Right lobe of liver (tissue), 6 donors: ENCODE results near the gene SEMA4C. TPM values are rescaled to one million over a fixed set of nuclear protein-coding genes. Genes with fewer than 3 reads are reported as not detected.
A peak's percentile ranks its signal among the peaks of the same experiment; 100 is the strongest.

ENCODE experiments used
- ATAC-seq, 4 donors: fragments of 200-7000 bp; cut with Tn5 transposase; one replicate each; pipeline ENCODE4 v1.9.1; 2020; ENCODE audit warnings: mild to moderate bottlenecking in 4 of 4, moderate library complexity in 4 of 4
- DNase-seq, 3 donors: peaks; one replicate each; pipeline ENCODE4 v3.0.0-alpha.2; 2020
- H3K27ac ChIP-seq, 3 donors: fragments of 200-600 bp; one replicate each; pipeline ENCODE4 v1.8.0; 2022
- H3K27me3 ChIP-seq, 2 donors: fragments of 200-600 bp; one replicate each; pipeline ENCODE4 v1.8.0; 2022
- H3K36me3 ChIP-seq, 4 donors: fragments of 200-600 bp; sonication (generic) in 1 of 4; one replicate each; pipeline versions ENCODE4 v1.5.1 to v1.8.0; 2017 to 2022; ENCODE audit warnings: control low read depth in 1 of 4
- H3K4me1 ChIP-seq, 4 donors: fragments of 200-600 bp; sonication (generic) in 1 of 4; one replicate each; pipeline versions ENCODE4 v1.5.1 to v1.8.0; 2017 to 2022; ENCODE audit warnings: control low read depth in 1 of 4
- H3K4me3 ChIP-seq, 3 donors: fragments of 200-600 bp; one replicate each; pipeline ENCODE4 v1.8.0; 2022
- H3K9me3 ChIP-seq, 4 donors: fragments of 200-600 bp; sonication (generic) in 1 of 4; one replicate each; pipeline versions ENCODE4 v1.5.1 to v1.8.0; 2017 to 2022; ENCODE audit warnings: control low read depth in 1 of 4
- POLR2A ChIP-seq: fragments of 450-650 bp; IDR thresholded peaks from one replicate; pipeline ENCODE4 v1.6.1; 2017; ENCODE audit warnings: antibody characterized with exemption, mild to moderate bottlenecking
- WGBS: methylation state at CpG from one replicate; pipeline ENCODE4 v1.1.6; 2018; ENCODE audit warnings: low coverage, low lambda C conversion rate; ENCODE audit not compliant: insufficient coverage; ENCODE audit errors: missing lambda C conversion rate; 5-methylcytosine and 5-hydroxymethylcytosine counted together
- intact Hi-C, 2 donors: fragments of 100-400 bp; cut with DNase I; formaldehyde crosslinking; loops; one replicate each; pipeline versions ENCODE4 v1.11.2 to v1.14.1; 2022
- total RNA-seq, 6 experiments: library from RNA; depleted of rRNA in 2 of 6; stranded (reverse); fragments of >200 nt in 2 of 6; fragmentation: NEBNext Ultra II Directional in 3 of 6; extraction: Animal tissue kit (Norgen Biotek cat#: 25700) in 3 of 6; gene quantifications; one replicate each; pipeline versions ENCODE4 v1.1.0 to v1.2.4, GENCODE V29; 2016 to 2023
- TF ChIP-seq, protein P1 (sequence below), 4 donors: fragments of 200-600 bp in 3 of 4; fragments of 450-650 bp in 1 of 4; IDR thresholded peaks; one replicate each; pipeline versions ENCODE4 v1.5.1 to v1.8.0; 2016 to 2022; ENCODE audit warnings: antibody characterized with exemption in 4 of 4, mild to moderate bottlenecking in 2 of 4
- donor health status: DM: no; HTN: yes; CAD: no.
- donor health status: DM: no; HTN: no; CAD: no.
- donor health status: DM: no; HTN: no; CAD: no.
- donor health status: DM: no; HTN: yes; CAD: no.
- donor health status: DM: no; HTN: yes; CAD: no.

The SEMA4C gene
- total RNA-seq, 6 experiments from 2014 or later: 11.9 to 18.9 (median 12.6) TPM

GRCh38 chr2:96815326-96816126, 54.4 kb downstream of the SEMA4C start:
- Histone ChIP-seq H3K36me3 (no peaks in the 10 kb centered on the region), H3K27me3 (no peaks in the 10 kb centered on the region), H3K9me3 (no peaks in the 10 kb centered on the region), H3K27ac (peak overlapping the region; percentile 88 to 94 (median 93)), H3K4me1 (peaks cover 0 to 36% (median 13%) of the 10 kb centered on the region in 4 donors), H3K4me3 (peak overlapping the region; percentile 76 to 93 (median 91))
- DNase-seq (peak; percentile 56 to 75 (median 66)), ATAC-seq (peak; percentile 9 to 24 (median 18))
- TF ChIP-seq POLR2A: no peak
- TF ChIP-seq, protein P1, sequence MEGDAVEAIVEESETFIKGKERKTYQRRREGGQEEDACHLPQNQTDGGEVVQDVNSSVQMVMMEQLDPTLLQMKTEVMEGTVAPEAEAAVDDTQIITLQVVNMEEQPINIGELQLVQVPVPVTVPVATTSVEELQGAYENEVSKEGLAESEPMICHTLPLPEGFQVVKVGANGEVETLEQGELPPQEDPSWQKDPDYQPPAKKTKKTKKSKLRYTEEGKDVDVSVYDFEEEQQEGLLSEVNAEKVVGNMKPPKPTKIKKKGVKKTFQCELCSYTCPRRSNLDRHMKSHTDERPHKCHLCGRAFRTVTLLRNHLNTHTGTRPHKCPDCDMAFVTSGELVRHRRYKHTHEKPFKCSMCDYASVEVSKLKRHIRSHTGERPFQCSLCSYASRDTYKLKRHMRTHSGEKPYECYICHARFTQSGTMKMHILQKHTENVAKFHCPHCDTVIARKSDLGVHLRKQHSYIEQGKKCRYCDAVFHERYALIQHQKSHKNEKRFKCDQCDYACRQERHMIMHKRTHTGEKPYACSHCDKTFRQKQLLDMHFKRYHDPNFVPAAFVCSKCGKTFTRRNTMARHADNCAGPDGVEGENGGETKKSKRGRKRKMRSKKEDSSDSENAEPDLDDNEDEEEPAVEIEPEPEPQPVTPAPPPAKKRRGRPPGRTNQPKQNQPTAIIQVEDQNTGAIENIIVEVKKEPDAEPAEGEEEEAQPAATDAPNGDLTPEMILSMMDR (IDR thresholded peaks at IDR 0.05): no peak
- intact Hi-C loops: loop anchor here (5.0 to 10.0 kb wide), 2 partner anchors 47 to 49 kb away; no protein-coding TSS in a partner anchor
- under 1% methylated on average over 16 of the region's 60 CpGs for WGBS

DNA sequence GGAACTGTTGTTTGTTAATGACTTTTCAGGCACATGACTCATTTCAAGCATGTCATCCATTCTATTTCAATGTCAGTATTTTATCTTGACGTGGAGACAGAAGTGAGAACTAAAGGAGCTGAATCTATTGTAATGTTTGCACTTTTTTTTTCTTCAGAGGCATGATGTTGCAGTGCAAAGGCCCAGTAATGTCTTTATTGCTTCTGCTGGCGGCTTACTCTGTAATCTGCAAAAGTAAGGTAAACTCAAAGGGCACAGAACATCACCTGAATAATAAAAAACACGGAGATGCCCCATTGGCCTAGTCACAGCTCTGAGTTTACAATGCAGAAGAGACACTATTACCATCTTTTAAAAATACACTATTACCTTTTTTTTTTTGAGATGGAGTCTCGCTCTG, 56.2 kb downstream of the SEMA4C start:
- intact Hi-C loops: loop anchor here in 1 of 2 donors (10.0 kb wide), 1 partner anchor 51 kb away; no protein-coding TSS in a partner anchor
- Histone ChIP-seq H3K27me3 (no peaks in the 10 kb centered on the region), H3K27ac (no peak overlapping the region), H3K4me3 (no peak overlapping the region), H3K9me3 (no peaks in the 10 kb centered on the region), H3K4me1 (peaks cover 0 to 18% (median 5%) of the 10 kb centered on the region in 4 donors), H3K36me3 (no peaks in the 10 kb centered on the region)
- DNase-seq (no peak), ATAC-seq (no peak)
- TF ChIP-seq, protein P1 (IDR thresholded peaks at IDR 0.05): no peak
- TF ChIP-seq POLR2A: no peak
- WGBS: 63% methylated on average over 2 of the region's 4 CpGs

GRCh38 chr2:96811917-96812316, 58.0 kb downstream of the SEMA4C start:
- 59% methylated on average over 3 of the region's 3 CpGs for WGBS
- ATAC-seq (no peak), DNase-seq (no peak)
- Histone ChIP-seq H3K27ac (no peak overlapping the region), H3K27me3 (no peaks in the 10 kb centered on the region), H3K4me1 (peaks cover 0 to 5% (median 0%) of the 10 kb centered on the region in 4 donors), H3K36me3 (no peaks in the 10 kb centered on the region), H3K4me3 (no peak overlapping the region), H3K9me3 (no peaks in the 10 kb centered on the region)
- TF ChIP-seq, protein P1 (IDR thresholded peaks at IDR 0.05): no peak
- TF ChIP-seq POLR2A: no peak
- intact Hi-C loops: loop anchor here in 1 of 2 donors (10.0 kb wide), 1 partner anchor 53 kb away; no protein-coding TSS in a partner anchor

DNA sequence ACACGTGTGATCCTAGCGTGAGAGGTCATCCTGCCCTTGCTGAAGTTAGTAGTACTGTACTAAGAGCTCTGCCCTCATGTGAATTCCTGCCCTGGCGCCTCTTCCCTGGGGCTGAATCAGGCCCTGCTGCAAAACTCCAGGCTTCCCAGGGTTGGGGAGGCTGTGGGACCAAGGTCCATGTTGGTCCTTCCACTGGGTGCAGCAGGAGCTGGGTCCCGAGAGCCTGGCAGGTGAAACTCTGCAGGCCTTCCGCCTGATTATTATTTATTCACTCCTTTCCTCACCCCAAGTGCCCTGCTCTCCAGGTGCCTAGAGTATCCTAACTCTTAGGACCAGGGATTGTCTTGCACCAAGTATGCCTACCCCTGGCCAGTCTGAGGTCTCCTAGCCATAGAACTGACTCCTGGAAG, 59.1 kb downstream of the SEMA4C start:
- ATAC-seq (peak in 3 of 4 donors; percentile 11 to 29 (median 21)), DNase-seq (no peak)
- Histone ChIP-seq H3K36me3 (no peaks in the 10 kb centered on the region), H3K4me3 (no peak overlapping the region), H3K9me3 (no peaks in the 10 kb centered on the region), H3K27me3 (no peaks in the 10 kb centered on the region), H3K4me1 (peaks cover 0 to 5% (median 0%) of the 10 kb centered on the region in 4 donors), H3K27ac (no peak overlapping the region)
- intact Hi-C loops: loop anchor here in 1 of 2 donors (10.0 kb wide), 1 partner anchor 54 kb away; no protein-coding TSS in a partner anchor
- WGBS: 88% methylated on average over 3 of the region's 5 CpGs
- no peak for TF ChIP-seq POLR2A
- TF ChIP-seq, protein P1 (IDR thresholded peaks at IDR 0.05): no peak
